SJCRH30 (cell line): ENCODE results near the gene LRP1B. TPM values are rescaled to one million over a fixed set of nuclear protein-coding genes. Genes with fewer than 3 reads are reported as not detected.
A peak's percentile ranks its signal among the peaks of the same experiment; 100 is the strongest.

Experiments used
- DNase-seq, 2 experiments: peaks; one replicate each; pipeline ENCODE4 v3.0.0-alpha.2; 2015 to 2020
- H3K27ac ChIP-seq: fragments of 250-450 bp; sonication (Bioruptor Pico); 2 replicates; pipeline ENCODE4 v1.5.1; 2020; ENCODE audit warnings: mild to moderate bottlenecking, moderate library complexity
- H3K27me3 ChIP-seq: fragments of 250-450 bp; sonication (Bioruptor Pico); 2 replicates; pipeline ENCODE4 v1.5.1; 2020; ENCODE audit warnings: mild to moderate bottlenecking, moderate library complexity
- H3K36me3 ChIP-seq: fragments of 250-450 bp; sonication (Bioruptor Pico); 2 replicates; pipeline ENCODE4 v1.5.1; 2020; ENCODE audit warnings: mild to moderate bottlenecking, moderate library complexity
- H3K4me1 ChIP-seq: fragments of 250-450 bp; sonication (Bioruptor Pico); 2 replicates; pipeline ENCODE4 v1.5.1; 2020; ENCODE audit warnings: mild to moderate bottlenecking, moderate library complexity
- H3K4me3 ChIP-seq: fragments of 250-450 bp; sonication (Bioruptor Pico); 2 replicates; pipeline ENCODE4 v1.5.1; 2020; ENCODE audit warnings: mild to moderate bottlenecking, moderate library complexity
- H3K9me3 ChIP-seq: fragments of 250-450 bp; sonication (Bioruptor Pico); replicated peaks from 2 replicates; pipeline ENCODE4 v1.5.1; 2020; ENCODE audit warnings: mild to moderate bottlenecking, moderate library complexity
- total RNA-seq: library from RNA; depleted of rRNA; stranded (reverse); fragments of >200 nt; shearing (Covaris generic); gene quantifications from 2 replicates; pipeline ENCODE4 v1.2.3, GENCODE V29; 2014

The LRP1B gene
- total RNA-seq, 1 experiment from 2014 or later: 7.5 TPM

DNA sequence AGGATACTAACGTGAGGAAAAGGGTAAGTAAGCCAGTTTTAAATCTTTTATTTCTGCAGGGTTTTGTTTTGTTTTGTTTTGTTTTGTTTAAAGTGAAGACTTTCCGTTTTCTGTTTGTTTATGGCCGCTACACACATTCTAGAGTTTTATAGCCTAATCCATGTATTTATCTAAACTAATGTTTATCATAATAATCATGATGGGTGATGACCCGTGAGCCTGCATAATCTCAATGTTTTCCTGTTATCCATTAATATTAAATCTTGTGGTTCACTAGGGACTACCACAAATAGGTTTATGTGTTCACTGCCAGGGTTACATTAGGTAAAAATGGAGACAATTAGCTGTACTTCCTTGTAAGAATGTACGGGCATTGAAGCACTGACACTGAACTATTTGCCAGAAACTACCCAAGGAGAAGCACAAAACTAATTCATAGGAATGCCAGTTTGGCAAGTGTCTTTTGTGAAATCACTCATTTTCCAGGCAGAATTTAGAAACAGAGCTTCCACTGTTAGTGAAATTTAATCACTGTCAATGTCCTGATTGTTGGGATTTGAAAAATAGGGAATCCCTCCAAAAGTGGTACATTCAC lies 574.8 kb downstream of the LRP1B start:
- H3K9me3 ChIP-seq: no peaks in the 10 kb centered on the region
- peaks cover 13% of the 10 kb centered on the region for H3K4me1 ChIP-seq
- DNase-seq: peak in 1 of 2 experiments; percentile 36
- no peak overlapping the region for H3K4me3 ChIP-seq
- no peaks in the 10 kb centered on the region for H3K27me3 ChIP-seq
- H3K27ac ChIP-seq: no peak overlapping the region
- no peaks in the 10 kb centered on the region for H3K36me3 ChIP-seq

DNA sequence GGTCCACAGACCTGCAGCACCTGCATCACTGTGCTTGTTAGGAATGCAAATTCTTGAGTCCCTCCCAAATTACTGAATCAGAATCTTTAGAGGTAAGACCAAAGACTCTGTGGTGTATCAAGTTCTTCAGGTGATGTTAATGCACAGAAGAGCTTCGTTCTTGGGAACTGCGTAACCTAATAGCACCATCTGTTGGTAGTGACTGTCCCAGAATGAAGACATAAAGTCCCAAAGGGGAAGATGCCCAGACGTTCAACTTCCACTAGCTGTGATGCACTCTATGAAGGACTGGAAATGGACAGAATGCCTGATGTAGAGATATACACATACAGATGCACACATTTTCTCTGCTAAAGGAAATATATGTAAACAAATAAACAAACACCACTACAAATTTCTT lies 576.0 kb downstream of the LRP1B start:
- H3K27ac ChIP-seq: no peak overlapping the region
- H3K27me3 ChIP-seq: no peaks in the 10 kb centered on the region
- H3K4me1 ChIP-seq: peaks cover 13% of the 10 kb centered on the region
- H3K4me3 ChIP-seq: no peak overlapping the region
- H3K9me3 ChIP-seq: no peaks in the 10 kb centered on the region
- peak; percentile 20 to 66 for DNase-seq
- H3K36me3 ChIP-seq: no peaks in the 10 kb centered on the region

DNA sequence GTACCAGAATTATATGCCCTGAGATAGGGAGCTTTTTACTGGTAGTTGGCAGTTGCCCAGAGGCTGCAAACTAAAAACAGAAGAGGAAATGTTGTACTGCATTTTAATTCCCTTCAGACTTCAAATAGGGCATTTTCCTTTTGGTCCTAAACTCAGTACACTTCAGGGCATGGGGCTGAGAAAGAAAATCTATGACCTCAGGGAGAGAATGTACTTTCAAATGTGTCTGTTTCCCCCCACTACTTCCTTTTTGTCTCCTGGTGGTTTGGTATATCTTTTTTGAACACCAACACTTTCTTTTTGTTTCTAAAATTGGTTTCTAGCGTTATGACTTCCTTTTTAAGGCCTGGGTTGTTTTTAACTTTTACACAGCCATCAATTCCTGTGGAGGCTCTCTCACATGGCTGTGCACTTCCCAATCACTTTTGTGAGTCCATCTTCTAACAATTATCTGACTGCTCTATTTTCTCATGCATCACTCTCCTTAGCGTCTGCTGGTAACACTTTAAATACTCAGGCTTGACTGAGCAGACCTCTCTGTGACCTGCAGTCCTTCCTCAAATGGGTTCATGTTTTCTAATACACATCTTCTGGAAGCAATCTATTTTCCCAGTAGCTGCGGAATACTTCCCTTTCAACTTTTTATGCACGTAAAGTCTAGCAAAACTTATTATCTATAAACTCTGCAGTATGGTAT lies 596.0 kb downstream of the LRP1B start:
- no peak for DNase-seq
- H3K27me3 ChIP-seq: no peaks in the 10 kb centered on the region
- H3K9me3 ChIP-seq: no peaks in the 10 kb centered on the region
- no peak overlapping the region for H3K27ac ChIP-seq
- H3K4me3 ChIP-seq: no peak overlapping the region
- H3K36me3 ChIP-seq: no peaks in the 10 kb centered on the region
- peaks cover 2% of the 10 kb centered on the region for H3K4me1 ChIP-seq

- Histone ChIP-seq H3K4me3 (no peak overlapping the region), H3K27me3 (no peaks in the 10 kb centered on the region), H3K27ac (no peak overlapping the region), H3K9me3 (no peaks in the 10 kb centered on the region), H3K36me3 (no peaks in the 10 kb centered on the region), H3K4me1 (peaks cover 9% of the 10 kb centered on the region)
- DNase-seq: peak in 1 of 2 experiments; percentile 23
Measured at GRCh38 chr2:141529659-141530058, 601.2 kb downstream of the LRP1B start.

DNA sequence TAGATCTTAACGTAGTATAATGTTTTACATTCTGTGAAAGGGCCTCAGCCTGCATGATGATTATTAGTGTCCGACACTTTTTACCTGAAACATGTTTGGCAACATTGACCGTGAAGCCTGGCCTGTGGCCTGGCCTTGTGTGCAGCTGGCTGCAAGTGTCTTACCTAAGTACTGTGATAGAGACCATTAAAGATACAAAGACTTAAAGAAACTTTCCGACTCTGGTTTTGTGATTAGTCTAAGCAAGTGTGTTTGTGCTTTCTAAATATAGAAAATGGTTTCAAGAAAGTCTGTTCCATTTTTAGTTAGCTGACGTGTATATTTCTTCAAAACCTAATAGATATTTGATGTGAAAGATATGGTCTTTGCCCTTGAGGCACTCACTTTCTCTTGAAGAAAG lies 601.8 kb downstream of the LRP1B start:
- Histone ChIP-seq H3K27ac (no peak overlapping the region), H3K27me3 (no peaks in the 10 kb centered on the region), H3K4me1 (peaks cover 9% of the 10 kb centered on the region), H3K4me3 (no peak overlapping the region), H3K9me3 (no peaks in the 10 kb centered on the region), H3K36me3 (no peaks in the 10 kb centered on the region)
- DNase-seq: no peak

- H3K9me3 ChIP-seq: no peaks in the 10 kb centered on the region
- no peaks in the 10 kb centered on the region for H3K36me3 ChIP-seq
- H3K4me1 ChIP-seq: peaks cover 9% of the 10 kb centered on the region
- no peak overlapping the region for H3K27ac ChIP-seq
- DNase-seq: no peak
- H3K27me3 ChIP-seq: no peaks in the 10 kb centered on the region
- no peak overlapping the region for H3K4me3 ChIP-seq
Measured at GRCh38 chr2:141526760-141527159, 604.1 kb downstream of the LRP1B start.

DNA sequence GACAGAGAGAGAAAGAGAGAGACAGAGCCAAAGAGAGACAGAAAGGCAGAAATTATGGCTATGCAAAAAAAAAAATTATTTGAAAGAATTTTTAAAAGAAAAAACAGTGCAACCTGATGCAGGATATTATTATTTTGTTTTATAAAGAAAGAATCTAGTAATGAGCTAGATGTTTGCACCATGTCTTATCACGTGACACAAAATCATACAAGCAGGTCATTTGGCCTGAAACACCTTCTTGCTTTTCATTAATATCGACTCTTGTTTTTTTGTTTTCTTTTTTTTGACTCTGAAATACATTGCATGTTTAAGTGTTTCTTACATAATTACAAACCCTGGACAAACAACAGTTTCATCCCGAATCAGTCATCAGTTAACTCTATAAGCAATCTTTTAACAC lies 606.0 kb downstream of the LRP1B start:
- H3K9me3 ChIP-seq: no peaks in the 10 kb centered on the region
- H3K27ac ChIP-seq: no peak overlapping the region
- H3K4me1 ChIP-seq: peaks cover 6% of the 10 kb centered on the region
- DNase-seq: no peak
- H3K27me3 ChIP-seq: no peaks in the 10 kb centered on the region
- H3K4me3 ChIP-seq: no peak overlapping the region
- H3K36me3 ChIP-seq: no peaks in the 10 kb centered on the region

GRCh38 chr2:141523199-141523598 lies 607.6 kb downstream of the LRP1B start:
- no peak overlapping the region for H3K27ac ChIP-seq
- H3K27me3 ChIP-seq: no peaks in the 10 kb centered on the region
- no peaks in the 10 kb centered on the region for H3K36me3 ChIP-seq
- no peaks in the 10 kb centered on the region for H3K4me1 ChIP-seq
- no peak overlapping the region for H3K4me3 ChIP-seq
- no peak for DNase-seq
- no peaks in the 10 kb centered on the region for H3K9me3 ChIP-seq

DNA sequence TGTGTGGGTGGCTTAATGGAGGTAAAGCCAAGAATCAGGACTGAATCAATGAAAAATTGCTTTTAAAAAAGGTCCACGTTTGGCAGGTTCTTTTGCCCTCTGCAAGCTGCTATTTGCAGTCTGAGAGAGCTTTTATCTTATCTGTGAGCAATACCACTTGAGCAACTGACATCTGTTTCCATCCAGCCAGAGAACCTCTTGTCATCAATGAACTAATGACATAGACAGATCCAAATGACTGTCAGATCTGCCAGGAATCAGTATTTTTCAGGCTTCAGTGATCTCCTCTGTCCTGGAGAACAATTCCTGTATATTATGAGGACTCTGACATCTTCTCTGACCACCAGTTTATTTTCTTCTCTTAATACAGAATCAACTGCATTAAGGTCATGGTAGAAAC lies 608.1 kb downstream of the LRP1B start:
- H3K9me3 ChIP-seq: no peaks in the 10 kb centered on the region
- no peak overlapping the region for H3K4me3 ChIP-seq
- H3K27ac ChIP-seq: no peak overlapping the region
- no peak for DNase-seq
- H3K36me3 ChIP-seq: no peaks in the 10 kb centered on the region
- H3K4me1 ChIP-seq: no peaks in the 10 kb centered on the region
- H3K27me3 ChIP-seq: no peaks in the 10 kb centered on the region

DNA sequence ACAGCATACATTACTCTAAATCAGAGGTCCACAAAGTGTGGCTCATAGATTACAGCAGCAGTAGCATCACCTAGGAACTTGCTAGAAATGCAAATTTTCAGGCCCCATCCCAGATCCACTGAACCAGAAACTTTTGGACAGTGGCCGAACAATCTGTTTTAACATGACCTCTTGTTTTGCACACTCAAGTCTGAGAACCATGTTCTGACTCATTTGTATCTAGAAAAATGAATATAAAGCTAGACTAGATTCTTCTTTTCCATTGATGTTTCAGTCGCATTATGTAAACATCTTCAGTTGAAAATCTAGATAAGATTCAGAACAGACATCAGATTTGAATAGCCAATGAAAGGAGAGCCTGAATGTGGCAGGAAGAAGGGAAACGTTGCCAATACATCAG lies 608.8 kb downstream of the LRP1B start:
- Histone ChIP-seq H3K9me3 (no peaks in the 10 kb centered on the region), H3K27ac (no peak overlapping the region), H3K36me3 (no peaks in the 10 kb centered on the region), H3K27me3 (no peaks in the 10 kb centered on the region), H3K4me1 (no peaks in the 10 kb centered on the region), H3K4me3 (no peak overlapping the region)
- DNase-seq: no peak

DNA sequence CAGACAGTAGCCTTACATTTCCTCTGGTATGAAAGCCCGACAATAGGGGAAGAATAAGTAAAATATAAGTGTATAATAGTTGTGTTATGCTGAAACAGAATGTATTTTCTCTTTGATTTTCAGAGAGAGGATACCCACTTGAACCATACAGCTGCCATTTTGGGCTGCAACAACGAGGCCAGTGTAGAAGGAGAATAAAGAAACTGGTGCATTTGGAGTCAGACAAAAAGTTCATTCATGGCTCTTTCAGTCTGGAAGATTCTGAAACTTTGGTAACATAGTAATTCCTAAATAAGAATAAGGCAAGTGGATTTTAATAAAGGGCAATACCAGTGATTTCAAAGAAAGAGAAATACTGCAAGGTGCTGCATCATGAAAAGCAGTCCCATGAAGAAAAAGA lies 610.9 kb downstream of the LRP1B start:
- no peak overlapping the region for H3K4me3 ChIP-seq
- no peaks in the 10 kb centered on the region for H3K9me3 ChIP-seq
- no peak overlapping the region for H3K27ac ChIP-seq
- no peaks in the 10 kb centered on the region for H3K36me3 ChIP-seq
- DNase-seq: no peak
- H3K27me3 ChIP-seq: no peaks in the 10 kb centered on the region
- no peaks in the 10 kb centered on the region for H3K4me1 ChIP-seq

- Histone ChIP-seq H3K27ac (no peak overlapping the region), H3K27me3 (no peaks in the 10 kb centered on the region), H3K4me3 (no peak overlapping the region), H3K36me3 (no peaks in the 10 kb centered on the region), H3K9me3 (no peaks in the 10 kb centered on the region), H3K4me1 (no peaks in the 10 kb centered on the region)
- DNase-seq: no peak
Measured at GRCh38 chr2:141517852-141518421, 612.9 kb downstream of the LRP1B start.

DNA sequence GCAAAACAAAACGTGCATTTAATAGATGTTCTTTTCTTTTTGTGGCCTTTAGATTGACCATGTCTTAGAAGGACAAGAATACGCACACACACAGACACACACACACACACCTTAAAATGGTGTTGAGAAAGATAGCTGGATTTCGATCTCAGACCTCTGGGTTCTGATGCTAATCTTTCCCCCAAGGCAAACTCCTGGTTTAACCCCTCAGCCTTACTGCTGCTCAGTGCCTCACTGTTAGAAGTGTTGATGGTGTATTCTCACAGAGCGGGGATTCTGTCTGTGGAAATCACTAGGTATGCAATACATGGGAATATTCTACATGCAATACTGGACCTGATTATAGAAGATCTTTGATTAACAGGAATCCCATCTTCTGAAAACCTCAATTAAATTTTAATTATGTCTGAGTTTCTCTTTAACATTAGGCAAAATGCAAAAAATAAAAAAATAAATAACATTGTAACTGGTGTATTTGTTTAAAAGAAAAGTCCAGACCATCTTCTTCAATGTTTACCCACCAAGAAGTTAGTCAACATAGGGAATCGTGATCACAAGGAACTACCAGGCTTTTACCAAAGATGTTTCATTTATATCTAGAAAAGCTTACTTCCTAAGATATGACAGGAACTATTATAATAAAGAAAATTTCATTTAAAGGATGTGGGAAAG lies 613.5 kb downstream of the LRP1B start:
- H3K36me3 ChIP-seq: no peaks in the 10 kb centered on the region
- H3K27ac ChIP-seq: no peak overlapping the region

GRCh38 chr2:141515931-141516330 lies 614.9 kb downstream of the LRP1B start:
- Histone ChIP-seq H3K4me1 (no peaks in the 10 kb centered on the region), H3K27ac (no peak overlapping the region), H3K36me3 (no peaks in the 10 kb centered on the region), H3K27me3 (no peaks in the 10 kb centered on the region), H3K9me3 (no peaks in the 10 kb centered on the region), H3K4me3 (no peak overlapping the region)
- DNase-seq: no peak

More for the DNA sequence above, 613.5 kb downstream of the LRP1B start:
- H3K27me3 ChIP-seq: no peaks in the 10 kb centered on the region
- DNase-seq: no peak
- H3K9me3 ChIP-seq: no peaks in the 10 kb centered on the region
- no peaks in the 10 kb centered on the region for H3K4me1 ChIP-seq
- H3K4me3 ChIP-seq: no peak overlapping the region

DNA sequence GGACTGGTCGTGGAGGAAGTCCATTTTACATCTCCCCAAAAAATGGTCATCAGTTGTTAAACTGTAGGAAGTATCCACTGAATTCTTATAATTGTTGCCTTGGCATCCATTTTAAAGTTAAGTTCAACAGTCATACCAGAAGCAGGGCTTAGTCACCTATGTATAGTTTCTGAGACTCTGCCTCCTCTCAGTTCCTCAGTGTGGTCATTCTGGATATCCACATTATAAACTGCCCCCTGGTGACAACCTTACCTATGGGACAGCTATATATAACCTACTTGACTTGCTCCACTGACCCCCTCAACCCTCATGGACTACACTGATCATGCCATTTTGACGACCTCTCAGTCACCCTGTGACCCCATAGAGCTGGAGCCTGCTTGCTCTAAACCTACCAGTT lies 617.0 kb downstream of the LRP1B start:
- Histone ChIP-seq H3K4me1 (peaks cover 10% of the 10 kb centered on the region), H3K27me3 (no peaks in the 10 kb centered on the region), H3K4me3 (no peak overlapping the region), H3K27ac (no peak overlapping the region), H3K36me3 (no peaks in the 10 kb centered on the region), H3K9me3 (no peaks in the 10 kb centered on the region)
- DNase-seq: no peak
